K562 (cell line): ENCODE data around the gene IQCN. TPM values are rescaled to one million over a fixed set of nuclear protein-coding genes. Genes with fewer than 3 reads are reported as not detected.
A peak's percentile ranks its signal among the peaks of the same experiment; 100 is the strongest.

Experiments
- ATAC-seq: fragments of 200-7000 bp; cut with Tn5 transposase; 3 replicates; pipeline ENCODE4 v1.9.1; 2020; ENCODE audit warnings: moderate library complexity
- BruUV-seq: library from RNA; stranded (reverse); fragments of 400-500 nt; replicated peaks from 2 replicates; lab custom pipeline; 2021; lab: Mats Ljungman, UMichigan
- CTCF ChIA-PET: fragments of 300-600 bp; formaldehyde crosslinking; extraction: SDS; loops from one replicate; lab custom pipeline; 2021; ENCODE audit warnings: low intra/inter-chr PET ratio; lab: Yijun Ruan, JAX
- POLR2A ChIA-PET: fragments of 300-600, 350-650 bp; sonication (Branson Sonifier 250); formaldehyde crosslinking; extraction: SDS; loops from one replicate; lab custom pipeline; 2021; ENCODE audit warnings: antibody characterized with exemption, inconsistent platforms; lab: Yijun Ruan, JAX
- DNase-seq, 4 experiments: peaks; one replicate each; pipeline versions ENCODE4 v3.0.0 to v3.0.0-alpha.2; 2011 to 2018; ENCODE audit warnings: low spot score in 3 of 4, mixed read lengths in 3 of 4; ENCODE audit errors: extremely low read depth in 1 of 4
- FAIRE-seq: peaks from 2 replicates; lab custom pipeline; 2011; peaks lifted over from hg19 to GRCh38; lab: Jason Lieb, UNC
- H2AFZ ChIP-seq: 2 replicates; pipeline ENCODE4 v1.6.0; 2011; ENCODE audit warnings: low read depth, low read length, control low read depth, inconsistent platforms
- H3K27ac ChIP-seq: fragments of 200-600 bp; 3 replicates; pipeline ENCODE4 v1.8.0; 2011; ENCODE audit warnings: low read depth, mild to moderate bottlenecking, control low read depth, inconsistent platforms, low read length, moderate library complexity, mixed read lengths; ENCODE audit errors: extremely low read depth
- H3K27me3 ChIP-seq, 2 experiments: fragments of 300-600 bp in 1 of 2; 2 replicates in 1 of 2; 3 replicates in 1 of 2; pipeline versions ENCODE4 v1.6.0 to v1.8.0; 2011; ENCODE audit warnings: inconsistent platforms in 2 of 2, low read length in 2 of 2, mild to moderate bottlenecking in 1 of 2, mixed read lengths in 1 of 2, moderate library complexity in 1 of 2; ENCODE audit not compliant: control insufficient read depth in 2 of 2, insufficient read depth in 2 of 2
- H3K36me3 ChIP-seq: fragments of 300-600 bp; 3 replicates; pipeline ENCODE4 v1.8.0; 2011; ENCODE audit warnings: mild to moderate bottlenecking, low read length, inconsistent platforms; ENCODE audit not compliant: control insufficient read depth, insufficient read depth
- H3K4me1 ChIP-seq, 2 experiments: fragments of 200-600 bp in 1 of 2; replicated peaks in 1 of 2; 2 replicates in 1 of 2; 3 replicates in 1 of 2; pipeline versions ENCODE4 v1.5.1 to v1.8.0; 2011; ENCODE audit warnings: inconsistent platforms in 2 of 2, low read length in 2 of 2, mild to moderate bottlenecking in 1 of 2, mixed read lengths in 1 of 2, moderate library complexity in 1 of 2; ENCODE audit not compliant: control insufficient read depth in 2 of 2, insufficient read depth in 2 of 2
- H3K4me2 ChIP-seq: 2 replicates; pipeline ENCODE4 v1.6.1; 2011; ENCODE audit warnings: low read length, control low read depth, inconsistent platforms, mixed read lengths; ENCODE audit not compliant: insufficient read depth
- H3K4me3 ChIP-seq: fragments of 200-600 bp; sonication (generic), shearing (Covaris generic); 2 replicates; pipeline ENCODE4 v1.5.1; 2016; ENCODE audit warnings: control low read depth, inconsistent platforms
- H3K79me2 ChIP-seq: fragments of 200-600 bp; 3 replicates; pipeline ENCODE4 v1.8.0; 2011; ENCODE audit warnings: low read length, inconsistent platforms; ENCODE audit not compliant: control insufficient read depth, insufficient read depth
- H3K9ac ChIP-seq, 2 experiments: 2 replicates each; pipeline versions ENCODE4 v1.6.0 to v1.6.1; 2011; ENCODE audit warnings: low read depth in 2 of 2, low read length in 2 of 2, control low read depth in 1 of 2, inconsistent platforms in 1 of 2, mild to moderate bottlenecking in 1 of 2, mixed read lengths in 1 of 2; ENCODE audit not compliant: insufficient read depth in 1 of 2
- H3K9me1 ChIP-seq: one replicate; pipeline ENCODE4 v1.6.0; 2011; ENCODE audit warnings: inconsistent platforms, mild to moderate bottlenecking, low read length, moderate library complexity; ENCODE audit not compliant: control insufficient read depth, insufficient read depth
- H3K9me3 ChIP-seq: replicated peaks from 2 replicates; pipeline ENCODE4 v1.5.1; 2011; ENCODE audit warnings: low read depth, low read length, inconsistent platforms; ENCODE audit not compliant: control insufficient read depth, insufficient read depth
- H4K20me1 ChIP-seq: replicated peaks from 2 replicates; pipeline ENCODE4 v1.6.1; 2011; ENCODE audit warnings: low read length, inconsistent platforms, mixed read lengths; ENCODE audit not compliant: control insufficient read depth, insufficient read depth
- CREM ChIP-seq: IDR thresholded peaks from 2 replicates; pipeline ENCODE4 v1.6.1; 2014; ENCODE audit warnings: antibody characterized with exemption, low read depth
- HDAC2 ChIP-seq: fragments of 450-650 bp; IDR thresholded peaks from 2 replicates; pipeline ENCODE4 v1.6.1; 2016; ENCODE audit warnings: mild to moderate bottlenecking
- HNRNPH1 ChIP-seq: fragments of 200-400 bp; formaldehyde crosslinking; optimal IDR thresholded peaks from 2 replicates; pipeline ENCODE3; 2017; ENCODE audit warnings: low read depth, mild to moderate bottlenecking, low read length, moderate library complexity
- L3MBTL2 ChIP-seq: fragments of 450-650 bp; IDR thresholded peaks from 2 replicates; pipeline ENCODE4 v1.6.1; 2016; ENCODE audit warnings: mild to moderate bottlenecking, moderate library complexity
- LARP7 ChIP-seq: fragments of 450-650 bp; IDR thresholded peaks from 2 replicates; pipeline ENCODE4 v1.6.1; 2016
- PRDM10 ChIP-seq: fragments of 450-650 bp; IDR thresholded peaks from 2 replicates; pipeline ENCODE4 v1.6.1; 2018; ENCODE audit not compliant: partially characterized antibody
- SLC30A9 ChIP-seq: fragments of 250-450 bp; sonication (Bioruptor Pico); IDR thresholded peaks from 2 replicates; pipeline ENCODE4 v1.8.0; 2022; ENCODE audit warnings: mild to moderate bottlenecking, moderate library complexity
- TAF1 ChIP-seq: IDR thresholded peaks from 2 replicates; pipeline ENCODE4 v1.6.1; 2011; ENCODE audit warnings: mild to moderate bottlenecking, low read length, moderate library complexity; ENCODE audit not compliant: insufficient read depth, control insufficient read depth, severe bottlenecking; ENCODE audit errors: extremely low read depth
- ZBTB7A ChIP-seq: IDR thresholded peaks from 2 replicates; pipeline ENCODE4 v1.6.1; 2011; ENCODE audit warnings: low read depth, mild to moderate bottlenecking, low read length, moderate library complexity, borderline replicate concordance; ENCODE audit not compliant: control insufficient read depth
- ZNF511 ChIP-seq: sonication (generic); formaldehyde crosslinking; IDR thresholded peaks from 2 replicates; pipeline ENCODE4 v1.8.0; 2022; ENCODE audit warnings: mild to moderate bottlenecking, missing genetic modification reagents
- WGBS: fragments of 100-300 bp; shearing (Covaris generic); methylation state at CpG from one replicate; pipeline ENCODE4 v1.1.6; 2016; ENCODE audit warnings: low coverage, mixed read lengths; ENCODE audit not compliant: insufficient coverage; ENCODE audit errors: missing lambda C conversion rate; 5-methylcytosine and 5-hydroxymethylcytosine counted together
- in situ Hi-C: fragments of 300-500 bp; cut with MboI; formaldehyde crosslinking; loops from 4 replicates; pipeline ENCODE4 v1.15.0; 2018; ENCODE audit warnings: inconsistent platforms, mixed read lengths
- intact Hi-C: fragments of 100-400 bp; cut with micrococcal nuclease; formaldehyde crosslinking; loops from 2 replicates; pipeline ENCODE4 v1.14.2; 2022
- polyA plus RNA-seq, 8 experiments: library from polyadenylated mRNA; depleted of rRNA in 4 of 8; stranded (reverse) in 5 of 8; unstranded in 3 of 8; fragments of >200 nt; fragmentation: Nextera tagmentation in 2 of 8; fragmentation: Illumina TruSeq in 1 of 8; extraction: Ambion mirVana in 2 of 8; extraction: Trizol in 1 of 8; gene quantifications; 2 replicates each; pipeline versions ENCODE4 v1.2.1 to v1.2.3, GENCODE V29; 2011 to 2014; ENCODE audit warnings: inconsistent platforms in 1 of 8, missing spikeins in 1 of 8
- total RNA-seq, 7 experiments: library from RNA; depleted of rRNA in 6 of 7; stranded (reverse); fragments of >200 nt in 6 of 7; fragmentation: Illumina TruSeq in 2 of 7; extraction: Trizol in 2 of 7; gene quantifications; 2 replicates each; pipeline versions ENCODE4 v1.2.1 to v1.2.3, GENCODE V29; 2011 to 2021; ENCODE audit warnings: low replicate concordance in 1 of 7
- TF ChIP-seq, protein P1 (sequence below), 3 experiments: fragments of 200-800 bp in 1 of 3; sonication (Bioruptor generic) in 1 of 3; sonication (generic) in 1 of 3; formaldehyde crosslinking in 1 of 3; IDR thresholded peaks; 2 replicates each; pipeline versions ENCODE4 v1.6.1 to v1.8.0; 2016 to 2022; ENCODE audit warnings: mild to moderate bottlenecking in 2 of 3, missing compliant biosample characterization in 2 of 3, missing genetic modification characterization in 2 of 3, missing genetic modification reagents in 1 of 3

IQCN gene
- total and polyA plus RNA-seq, 9 of the 15 experiments (the other 6 are each of a cell fraction or from before 2014, with no cell fraction given): 0.01 to 0.07 (median 0.04) TPM; not detected in 3

GRCh38 chr19:18290302-18291018 lies 16.2 kb upstream of the IQCN start (continued):
- TF ChIP-seq, protein P1, sequence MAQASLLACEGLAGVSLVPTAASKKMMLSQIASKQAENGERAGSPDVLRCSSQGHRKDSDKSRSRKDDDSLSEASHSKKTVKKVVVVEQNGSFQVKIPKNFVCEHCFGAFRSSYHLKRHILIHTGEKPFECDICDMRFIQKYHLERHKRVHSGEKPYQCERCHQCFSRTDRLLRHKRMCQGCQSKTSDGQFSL (CRISPR knock-in tag; IDR thresholded peaks at IDR 0.05): peak; percentile 91
- TF ChIP-seq, protein P1 (tag; IDR thresholded peaks at IDR 0.05): no peak
- TF ChIP-seq LARP7 (no peak), HNRNPH1 (no peak), SLC30A9 (no peak), TAF1 (no peak)

DNA sequence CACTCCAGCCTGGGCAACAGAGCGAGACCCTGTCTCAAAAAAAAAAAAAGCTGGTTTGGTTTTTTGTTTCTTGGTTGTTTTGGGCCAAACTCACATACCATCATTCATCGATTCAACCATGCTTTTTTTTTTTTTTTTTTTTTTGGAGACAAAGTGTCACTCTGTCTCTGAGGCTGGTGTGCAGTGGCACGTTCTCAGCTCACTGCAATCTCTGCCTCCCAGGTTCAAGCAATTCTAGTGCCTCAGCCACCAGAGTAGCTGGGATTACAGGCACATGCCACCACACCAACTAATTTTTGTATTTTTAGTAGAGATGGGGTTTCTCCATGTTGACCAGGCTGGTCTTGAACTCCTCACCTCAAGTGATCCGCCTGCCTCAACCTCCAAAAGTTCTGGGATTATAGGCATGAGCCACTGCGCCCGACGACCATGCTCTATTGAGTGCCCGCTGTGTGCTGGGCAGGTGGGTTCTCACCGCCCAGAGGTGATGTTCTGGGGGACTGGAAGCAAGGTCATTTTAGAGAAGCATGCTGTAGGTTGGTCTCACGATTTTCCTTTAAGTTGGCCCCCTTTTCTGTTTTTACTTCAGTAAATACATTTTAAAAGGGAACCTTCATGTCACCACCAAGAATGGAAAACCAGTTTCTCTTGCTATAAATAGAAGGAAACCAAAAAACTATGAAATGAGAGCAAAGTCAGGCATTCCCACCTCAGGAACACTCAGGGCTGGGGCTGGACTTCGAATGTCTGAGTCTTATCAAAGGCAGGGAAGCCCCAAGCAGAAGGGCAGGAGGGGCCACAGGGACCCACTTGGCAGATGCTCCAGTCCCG lies 15.4 kb upstream of the IQCN start:
- no peak for DNase-seq
- H3K9ac ChIP-seq: peak overlapping the region; percentile 83 to 98; a peak in 3 of 4 replicates
- H3K27ac ChIP-seq: peak overlapping the region; percentile 69
- no peaks in the 10 kb centered on the region for H3K36me3 ChIP-seq
- H3K4me2 ChIP-seq: no peak overlapping the region; the same call in 1 of the 2 replicates
- POLR2A ChIA-PET: interaction anchor here (0.6 to 1.4 kb wide), 3 partner anchors 9 to 100 kb away, joined by 3 to 8 read pairs (median 4); partner anchors contain the start of gene JUND
- ATAC-seq: no peak
- H3K4me1 ChIP-seq: peaks cover 32 to 69% of the 10 kb centered on the region in 2 experiments
- H4K20me1 ChIP-seq: no peaks in the 10 kb centered on the region
- no peak for FAIRE-seq
- no TSS peak for BruUV-seq
- WGBS: 56% methylated on average over 11 of the region's 12 CpGs
- CTCF ChIA-PET: no interaction called here
- no peaks in the 10 kb centered on the region for H3K27me3 ChIP-seq
- H3K79me2 ChIP-seq: peaks cover 19% of the 10 kb centered on the region; the same call in 2 of the 3 replicates
- intact Hi-C loops (no loop called here), in situ Hi-C loops (no loop called here)
- H3K9me3 ChIP-seq: no peaks in the 10 kb centered on the region
- H3K9me1 ChIP-seq: no peaks in the 10 kb centered on the region
- no peak overlapping the region for H3K4me3 ChIP-seq
- peak overlapping the region; percentile 72 for H2AFZ ChIP-seq
- TF ChIP-seq HDAC2: no peak
- TF ChIP-seq CREM: no peak
- no peak for TF ChIP-seq ZNF511 (CRISPR knock-in tag)
- TF ChIP-seq ZBTB7A: 0 out of 2 replicates have a peak, but pooled peaks have one; percentile 11
- TF ChIP-seq L3MBTL2: peak; percentile 46; the same call in 1 of the 2 replicates
- peak; percentile 16 for TF ChIP-seq PRDM10
